Keratinocyte (primary cell): ENCODE measurements around the gene SHROOM4. TPM values are rescaled to one million over a fixed set of nuclear protein-coding genes. Genes with fewer than 3 reads are reported as not detected.

Experiments
- DNase-seq: peaks from one replicate; pipeline ENCODE4 v3.0.0-alpha.2; 2011; ENCODE audit warnings: low read depth, missing footprints, low spot score
- FAIRE-seq: peaks from 2 replicates; lab custom pipeline; 2011; peaks lifted over from hg19 to GRCh38; lab: Jason Lieb, UNC
- H2AFZ ChIP-seq: 2 replicates; pipeline ENCODE4 v1.6.0; 2012; ENCODE audit warnings: low read length, control low read depth, inconsistent platforms; ENCODE audit not compliant: control insufficient read depth
- H3K27ac ChIP-seq: 2 replicates; pipeline ENCODE4 v1.5.1; 2011; ENCODE audit warnings: low read length; ENCODE audit not compliant: control insufficient read depth, insufficient read depth
- H3K27me3 ChIP-seq: 3 replicates; pipeline ENCODE4 v1.6.0; 2011; ENCODE audit warnings: low read length; ENCODE audit not compliant: control insufficient read depth, insufficient read depth; ENCODE audit errors: extremely low read depth
- H3K36me3 ChIP-seq, 2 experiments: 2 replicates in 1 of 2; 3 replicates in 1 of 2; pipeline ENCODE4 v1.5.1; 2011; ENCODE audit warnings: low read length in 2 of 2, mild to moderate bottlenecking in 1 of 2; ENCODE audit not compliant: control insufficient read depth in 2 of 2, insufficient read depth in 2 of 2; ENCODE audit errors: extremely low read depth in 1 of 2
- H3K4me1 ChIP-seq: 3 replicates; pipeline ENCODE4 v1.5.1; 2011; ENCODE audit warnings: low read length; ENCODE audit not compliant: control insufficient read depth, insufficient read depth; ENCODE audit errors: extremely low read depth
- H3K4me2 ChIP-seq: 3 replicates; pipeline ENCODE4 v1.6.0; 2011; ENCODE audit warnings: low read depth, low read length; ENCODE audit not compliant: control insufficient read depth, insufficient read depth; ENCODE audit errors: extremely low read depth
- H3K4me3 ChIP-seq, 3 experiments: fragments of 200-600 bp in 1 of 3; sonication (generic) in 1 of 3; 2 replicates in 2 of 3; 3 replicates in 1 of 3; pipeline ENCODE4 v1.5.1; 2011 to 2016; ENCODE audit warnings: low read length in 3 of 3, mild to moderate bottlenecking in 3 of 3, control low read depth in 2 of 3, inconsistent platforms in 1 of 3, low read depth in 1 of 3, mixed read lengths in 1 of 3, mixed run types in 1 of 3, moderate library complexity in 1 of 3; ENCODE audit not compliant: control insufficient read depth in 2 of 3, insufficient read depth in 2 of 3; ENCODE audit errors: extremely low read depth in 1 of 3
- H3K79me2 ChIP-seq: 2 replicates; pipeline ENCODE4 v1.6.0; 2012; ENCODE audit warnings: low read length; ENCODE audit not compliant: control insufficient read depth, insufficient read depth
- H3K9ac ChIP-seq: 3 replicates; pipeline ENCODE4 v1.6.0; 2011; ENCODE audit warnings: low read length; ENCODE audit not compliant: control insufficient read depth, insufficient read depth; ENCODE audit errors: extremely low read depth
- H3K9me1 ChIP-seq: 3 replicates; pipeline ENCODE4 v1.6.0; 2011; ENCODE audit warnings: low read length; ENCODE audit not compliant: control insufficient read depth, insufficient read depth; ENCODE audit errors: extremely low read depth
- H3K9me3 ChIP-seq: 2 replicates; pipeline ENCODE4 v1.5.1; 2012; ENCODE audit warnings: low read depth, low read length; ENCODE audit not compliant: control insufficient read depth
- H4K20me1 ChIP-seq: 3 replicates; pipeline ENCODE4 v1.6.0; 2011; ENCODE audit warnings: low read length; ENCODE audit not compliant: control insufficient read depth, insufficient read depth; ENCODE audit errors: extremely low read depth
- CTCF ChIP-seq, 3 experiments: IDR thresholded peaks in 1 of 3; conservative IDR thresholded peaks in 1 of 3; optimal IDR thresholded peaks in 1 of 3; 2 replicates in 2 of 3; 3 replicates in 1 of 3; pipeline versions ENCODE3 to v1.5.1; 2011; ENCODE audit warnings: low read length in 3 of 3, mild to moderate bottlenecking in 3 of 3, moderate library complexity in 2 of 3, control low read depth in 1 of 3, inconsistent platforms in 1 of 3; ENCODE audit not compliant: insufficient read depth in 2 of 3; ENCODE audit errors: extremely low read depth in 1 of 3
- EZH2 ChIP-seq: IDR thresholded peaks from one replicate; pipeline ENCODE4 v1.6.1; 2012; ENCODE audit warnings: inconsistent platforms, mild to moderate bottlenecking, low read length, moderate library complexity
- dilution Hi-C: fragments of 300-500 bp; cut with MboI; formaldehyde crosslinking; loops from one replicate; pipeline ENCODE4 v1.7.0; 2020; ENCODE audit warnings: low sequenced_read_pairs; ENCODE audit not compliant: extremely low pct_ligation_motif_present
- polyA plus RNA-seq, 5 experiments: library from polyadenylated mRNA; depleted of rRNA in 3 of 5; stranded (reverse) in 3 of 5; stranded (forward) in 1 of 5; unstranded in 1 of 5; fragments of >200 nt; gene quantifications; 1 replicate in 1 of 5; 2 replicates in 3 of 5; 3 replicates in 1 of 5; pipeline versions ENCODE4 v1.2.1 to v1.2.3, GENCODE V29; 2011 to 2012; ENCODE audit warnings: missing spikeins in 2 of 5, low read depth in 1 of 5, low replicate concordance in 1 of 5

Gene SHROOM4
- polyA plus RNA-seq, 1 donor (not counting 4 experiments of a cell fraction or from before 2014, with no cell fraction given), result 0.50 TPM

- H3K4me2 ChIP-seq, result no peak overlapping the region
- no peaks in the 10 kb centered on the region for H3K36me3 ChIP-seq
- no peaks in the 10 kb centered on the region for H3K79me2 ChIP-seq
- no peak for TF ChIP-seq CTCF (optimal IDR thresholded peaks at IDR 0.05 in 1 of 3, IDR thresholded peaks at IDR 0.05 in 1 of 3, conservative IDR thresholded peaks at IDR 0.05 in 1 of 3; ENCODE audit: extremely low read depth in 1 of 3, insufficient read depth in 2 of 3, low read length in 3 of 3)
- no peak for TF ChIP-seq EZH2
- H3K27me3 ChIP-seq, result no peaks in the 10 kb centered on the region
- no peak for FAIRE-seq
- dilution Hi-C loops, result no loop called here
- H3K9me3 ChIP-seq, result no peaks in the 10 kb centered on the region
- H3K4me3 ChIP-seq, result no peak overlapping the region
- no peak overlapping the region for H3K9ac ChIP-seq
- no peaks in the 10 kb centered on the region for H3K9me1 ChIP-seq
- no peak for DNase-seq
- no peaks in the 10 kb centered on the region for H3K4me1 ChIP-seq
- no peak overlapping the region for H2AFZ ChIP-seq
- H4K20me1 ChIP-seq, result no peaks in the 10 kb centered on the region
- H3K27ac ChIP-seq, result no peak overlapping the region
Measured at GRCh38 chrX:50726296-50726695, 87.7 kb downstream of the SHROOM4 start.

GRCh38 chrX:50725310-50725709 is 88.7 kb downstream of the SHROOM4 start:
- dilution Hi-C loops, result no loop called here
- H3K9ac ChIP-seq, result no peak overlapping the region
- H4K20me1 ChIP-seq, result no peaks in the 10 kb centered on the region
- no peak for DNase-seq
- no peaks in the 10 kb centered on the region for H3K4me1 ChIP-seq
- H3K4me2 ChIP-seq, result no peak overlapping the region
- H3K9me1 ChIP-seq, result no peaks in the 10 kb centered on the region
- H3K4me3 ChIP-seq, result no peak overlapping the region
- no peak for FAIRE-seq
- no peaks in the 10 kb centered on the region for H3K9me3 ChIP-seq
- H3K27ac ChIP-seq, result no peak overlapping the region
- H3K79me2 ChIP-seq, result no peaks in the 10 kb centered on the region
- no peak overlapping the region for H2AFZ ChIP-seq
- H3K27me3 ChIP-seq, result no peaks in the 10 kb centered on the region
- no peaks in the 10 kb centered on the region for H3K36me3 ChIP-seq
- no peak for TF ChIP-seq CTCF (optimal IDR thresholded peaks at IDR 0.05 in 1 of 3, IDR thresholded peaks at IDR 0.05 in 1 of 3, conservative IDR thresholded peaks at IDR 0.05 in 1 of 3; ENCODE audit: extremely low read depth in 1 of 3, insufficient read depth in 2 of 3, low read length in 3 of 3)
- no peak for TF ChIP-seq EZH2
